Calu3 (cell line): ENCODE measurements around the gene LRP4. TPM values are rescaled to one million over a fixed set of nuclear protein-coding genes. Genes with fewer than 3 reads are reported as not detected.

Experiments
- BruUV-seq: library from RNA; stranded (reverse); fragments of 400-500 nt; replicated peaks from 2 replicates; lab custom pipeline; 2021; lab: Mats Ljungman, UMichigan
- CTCF ChIA-PET: fragments of 300-600 bp; sonication (Branson Sonifier 250); formaldehyde crosslinking; loops from one replicate; lab custom pipeline; 2022; ENCODE audit warnings: antibody characterized with exemption; lab: Charles Lee
- DNase-seq: peaks from one replicate; pipeline ENCODE4 v3.0.0; 2022
- H3K27ac Mint-ChIP-seq: one replicate; pipeline ENCODE4 v1.8.0; 2022; ENCODE audit warnings: mixed read lengths; ENCODE audit not compliant: unreplicated experiment
- H3K27me3 Mint-ChIP-seq: one replicate; pipeline ENCODE4 v1.8.0; 2022; ENCODE audit warnings: mixed read lengths; ENCODE audit not compliant: unreplicated experiment
- H3K36me3 Mint-ChIP-seq: one replicate; pipeline ENCODE4 v1.8.0; 2022; ENCODE audit warnings: mild to moderate bottlenecking, moderate library complexity, mixed read lengths; ENCODE audit not compliant: insufficient read depth, unreplicated experiment
- H3K4me1 Mint-ChIP-seq: one replicate; pipeline ENCODE4 v1.8.0; 2022; ENCODE audit warnings: mild to moderate bottlenecking, low read depth, mixed read lengths; ENCODE audit not compliant: unreplicated experiment
- H3K4me3 Mint-ChIP-seq: one replicate; pipeline ENCODE4 v1.8.0; 2022; ENCODE audit warnings: mild to moderate bottlenecking, low read depth, moderate library complexity, mixed read lengths; ENCODE audit not compliant: unreplicated experiment
- H3K9me3 Mint-ChIP-seq: one replicate; pipeline ENCODE4 v1.8.0; 2022; ENCODE audit warnings: low read depth, mixed read lengths; ENCODE audit not compliant: unreplicated experiment
- intact Hi-C: fragments of 100-400 bp; cut with micrococcal nuclease; formaldehyde crosslinking; loops from one replicate; pipeline ENCODE4 v1.10.0; 2022; ENCODE audit not compliant: unreplicated experiment
- total RNA-seq: library from RNA; stranded (reverse); gene quantifications from 2 replicates; pipeline ENCODE4 v1.2.3, GENCODE V29; 2022
- TF ChIP-seq, protein P1 (sequence below): fragments of 200-600 bp; IDR thresholded peaks from one replicate; pipeline ENCODE4 v1.8.0; 2022; ENCODE audit warnings: antibody characterized with exemption; ENCODE audit not compliant: unreplicated experiment

LRP4 gene
- total RNA-seq, 1 experiment from 2014 or later, result 0.80 TPM

DNA sequence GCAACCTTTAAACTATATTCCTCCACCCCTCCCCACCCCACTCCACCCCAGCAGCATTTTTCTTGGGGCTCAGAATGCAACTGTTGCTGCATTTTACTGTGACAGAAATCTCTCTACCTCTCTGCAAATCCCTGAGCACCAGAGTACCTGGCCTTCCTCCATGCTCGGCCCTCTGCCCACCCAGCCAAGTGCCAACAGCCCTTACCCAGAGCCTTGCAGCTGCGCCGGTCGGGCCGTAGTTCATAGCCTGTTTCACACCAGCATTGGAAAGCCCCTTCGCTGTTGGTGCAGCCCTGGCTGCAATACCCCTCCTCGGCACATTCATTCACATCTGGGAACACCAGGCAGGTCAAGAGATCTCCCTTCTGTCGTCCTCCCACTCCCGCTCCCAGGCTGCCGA is 23.4 kb downstream of the LRP4 start:
- H3K36me3 Mint-ChIP-seq, result peaks cover 7% of the 10 kb centered on the region
- BruUV-seq, result no TSS peak
- no peak overlapping the region for H3K27ac Mint-ChIP-seq
- no peaks in the 10 kb centered on the region for H3K9me3 Mint-ChIP-seq
- no peak overlapping the region for H3K4me3 Mint-ChIP-seq
- intact Hi-C loops, result no loop called here
- peaks cover 10% of the 10 kb centered on the region for H3K4me1 Mint-ChIP-seq
- TF ChIP-seq, protein P1, sequence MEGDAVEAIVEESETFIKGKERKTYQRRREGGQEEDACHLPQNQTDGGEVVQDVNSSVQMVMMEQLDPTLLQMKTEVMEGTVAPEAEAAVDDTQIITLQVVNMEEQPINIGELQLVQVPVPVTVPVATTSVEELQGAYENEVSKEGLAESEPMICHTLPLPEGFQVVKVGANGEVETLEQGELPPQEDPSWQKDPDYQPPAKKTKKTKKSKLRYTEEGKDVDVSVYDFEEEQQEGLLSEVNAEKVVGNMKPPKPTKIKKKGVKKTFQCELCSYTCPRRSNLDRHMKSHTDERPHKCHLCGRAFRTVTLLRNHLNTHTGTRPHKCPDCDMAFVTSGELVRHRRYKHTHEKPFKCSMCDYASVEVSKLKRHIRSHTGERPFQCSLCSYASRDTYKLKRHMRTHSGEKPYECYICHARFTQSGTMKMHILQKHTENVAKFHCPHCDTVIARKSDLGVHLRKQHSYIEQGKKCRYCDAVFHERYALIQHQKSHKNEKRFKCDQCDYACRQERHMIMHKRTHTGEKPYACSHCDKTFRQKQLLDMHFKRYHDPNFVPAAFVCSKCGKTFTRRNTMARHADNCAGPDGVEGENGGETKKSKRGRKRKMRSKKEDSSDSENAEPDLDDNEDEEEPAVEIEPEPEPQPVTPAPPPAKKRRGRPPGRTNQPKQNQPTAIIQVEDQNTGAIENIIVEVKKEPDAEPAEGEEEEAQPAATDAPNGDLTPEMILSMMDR, result no peak
- no peaks in the 10 kb centered on the region for H3K27me3 Mint-ChIP-seq
- CTCF ChIA-PET, result no interaction called here
- DNase-seq, result no peak

DNA sequence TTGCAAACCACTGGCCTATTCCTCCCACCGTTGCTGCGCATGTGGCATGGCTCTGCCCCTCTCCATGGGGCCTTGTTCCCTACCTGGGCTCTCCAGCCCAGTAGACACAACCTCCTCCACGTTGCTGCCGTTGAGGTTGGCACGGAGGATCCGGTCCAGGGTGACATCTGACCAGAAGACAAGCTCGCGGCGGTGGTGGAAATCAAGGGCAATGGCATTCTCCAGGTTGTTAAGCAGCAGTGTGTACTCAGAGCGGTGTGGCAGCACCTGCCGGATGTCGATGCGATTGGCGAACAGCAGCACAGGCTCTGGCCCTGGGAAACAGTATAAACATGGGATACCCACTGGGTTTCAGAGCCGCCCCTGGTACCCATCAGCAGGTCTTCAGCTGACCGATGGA is 23.8 kb downstream of the LRP4 start:
- no TSS peak for BruUV-seq
- intact Hi-C loops, result no loop called here

DNA sequence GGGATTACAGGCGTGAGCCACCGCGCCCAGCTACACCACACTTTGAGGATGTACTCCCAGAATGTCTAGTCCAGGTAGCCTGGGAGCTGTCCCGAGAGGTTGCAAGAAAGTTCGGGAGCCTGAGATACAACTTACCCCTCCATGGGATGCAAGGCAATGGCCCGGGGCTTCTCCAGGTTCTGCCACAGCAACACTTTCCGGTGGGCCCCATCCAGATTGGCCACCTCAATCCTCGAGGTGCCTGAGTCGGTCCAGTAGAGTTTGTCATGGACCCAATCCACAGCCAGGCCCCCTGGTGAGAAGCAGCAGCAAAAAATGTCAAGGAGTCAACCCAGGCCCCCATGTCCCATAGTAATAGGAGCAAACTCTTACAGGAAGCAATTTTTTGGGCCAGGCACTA is 25.5 kb downstream of the LRP4 start:
- CTCF ChIA-PET, result no interaction called here
- Mint-ChIP-seq H3K9me3 (no peaks in the 10 kb centered on the region), H3K4me3 (no peak overlapping the region), H3K36me3 (no peaks in the 10 kb centered on the region), H3K27me3 (no peaks in the 10 kb centered on the region), H3K27ac (no peak overlapping the region), H3K4me1 (no peaks in the 10 kb centered on the region)
- DNase-seq, result no peak
- BruUV-seq, result no TSS peak
- intact Hi-C loops, result no loop called here
- TF ChIP-seq, protein P1, result no peak

More for the DNA sequence above, 23.8 kb downstream of the LRP4 start:
- no peaks in the 10 kb centered on the region for H3K9me3 Mint-ChIP-seq
- H3K4me3 Mint-ChIP-seq, result no peak overlapping the region
- no peaks in the 10 kb centered on the region for H3K27me3 Mint-ChIP-seq
- no peak overlapping the region for H3K27ac Mint-ChIP-seq
- H3K4me1 Mint-ChIP-seq, result peaks cover 10% of the 10 kb centered on the region
- CTCF ChIA-PET, result no interaction called here
- peaks cover 6% of the 10 kb centered on the region for H3K36me3 Mint-ChIP-seq
- no peak for DNase-seq
- TF ChIP-seq, protein P1, result no peak

DNA sequence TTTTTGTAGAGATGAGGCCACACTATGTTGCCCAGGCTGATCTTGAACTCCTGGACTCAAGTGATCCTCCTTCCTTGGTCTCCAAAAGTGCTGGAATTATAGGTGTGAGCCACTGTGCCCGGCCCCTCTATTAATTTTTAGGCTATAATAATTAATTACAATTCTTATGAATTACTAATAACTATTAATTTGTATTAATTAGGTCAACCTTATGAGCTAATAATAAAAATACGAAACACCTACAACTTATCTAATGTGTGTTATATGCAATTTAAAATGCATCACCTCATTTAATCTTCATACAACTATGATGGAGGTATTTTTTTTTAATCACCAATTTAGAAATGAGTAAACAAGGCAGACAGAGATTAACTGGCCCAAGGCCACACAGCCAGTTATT is 26.2 kb downstream of the LRP4 start:
- DNase-seq, result no peak
- no peak overlapping the region for H3K4me3 Mint-ChIP-seq
- CTCF ChIA-PET, result no interaction called here
- H3K9me3 Mint-ChIP-seq, result no peaks in the 10 kb centered on the region
- no TSS peak for BruUV-seq
- no peaks in the 10 kb centered on the region for H3K4me1 Mint-ChIP-seq
- no peaks in the 10 kb centered on the region for H3K36me3 Mint-ChIP-seq
- H3K27ac Mint-ChIP-seq, result no peak overlapping the region
- TF ChIP-seq, protein P1, result no peak
- H3K27me3 Mint-ChIP-seq, result peaks cover 4% of the 10 kb centered on the region
- intact Hi-C loops, result no loop called here
